GM13976 (cell line): Measurements from ENCODE around the gene MYLIP.

Experiments used
- DNase-seq: peaks from one replicate; pipeline ENCODE4 v3.0.0; 2012; ENCODE audit warnings: low spot score
- in situ Hi-C: fragments of 300-500 bp; cut with MboI; formaldehyde crosslinking; loops from one replicate; pipeline ENCODE4 v1.12.0; 2022; ENCODE audit warnings: low sequenced_read_pairs, mixed read lengths, inconsistent platforms; ENCODE audit not compliant: unreplicated experiment
- TF ChIP-seq, protein P1 (sequence below): IDR thresholded peaks from 2 replicates; pipeline ENCODE4 v1.5.1; 2012; ENCODE audit warnings: borderline replicate concordance, mild to moderate bottlenecking; ENCODE audit not compliant: insufficient read depth; ENCODE audit errors: extremely low read depth, missing control alignments, control extremely low read depth

Gene MYLIP

DNA sequence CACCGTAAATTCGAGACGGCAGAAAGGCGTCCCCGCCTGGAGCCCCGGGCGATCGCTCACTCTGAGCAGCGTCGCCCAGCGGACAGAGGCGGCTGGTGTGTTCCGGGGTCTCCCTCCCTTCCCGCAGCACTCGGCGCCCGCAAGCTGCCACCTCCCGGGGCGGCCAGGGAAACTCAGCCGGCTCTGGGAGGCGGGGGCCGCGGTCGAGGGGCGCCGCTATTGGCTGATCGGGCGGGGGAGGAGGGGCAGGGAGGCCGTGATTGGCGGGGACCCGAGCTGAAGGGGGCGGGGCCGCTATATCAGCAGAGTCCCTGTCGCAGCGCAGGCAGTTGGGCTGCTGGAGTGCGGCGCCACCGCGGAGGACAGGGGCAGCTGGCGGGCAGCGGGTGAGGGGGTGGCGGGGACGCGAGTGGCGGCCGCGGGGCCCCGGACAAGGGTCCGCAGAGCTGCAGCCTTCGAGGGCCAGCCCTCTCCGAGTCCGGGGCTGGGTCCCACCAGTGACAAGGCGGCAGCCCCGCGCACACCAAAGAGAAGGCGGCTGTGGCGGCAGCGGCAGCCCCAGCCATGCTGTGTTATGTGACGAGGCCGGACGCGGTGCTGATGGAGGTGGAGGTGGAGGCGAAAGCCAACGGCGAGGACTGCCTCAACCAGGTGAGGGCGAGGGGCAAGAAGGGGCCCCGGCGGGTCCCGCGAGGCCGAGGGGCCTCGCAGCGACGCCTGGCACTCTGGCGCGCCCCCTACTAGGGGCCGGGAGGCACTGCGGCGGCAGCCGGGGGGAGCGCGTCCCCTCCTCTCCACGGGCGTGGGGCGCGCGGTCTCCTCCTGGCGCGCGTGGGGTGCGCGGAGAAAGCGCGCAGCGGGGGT, at the start of gene MYLIP:
Gene MYLIP, plus strand, starts transcription at position 328 of the 864 bp plus-strand sequence. Its CDS starts 237 bp downstream, at position 565.
- TF ChIP-seq, protein P1, sequence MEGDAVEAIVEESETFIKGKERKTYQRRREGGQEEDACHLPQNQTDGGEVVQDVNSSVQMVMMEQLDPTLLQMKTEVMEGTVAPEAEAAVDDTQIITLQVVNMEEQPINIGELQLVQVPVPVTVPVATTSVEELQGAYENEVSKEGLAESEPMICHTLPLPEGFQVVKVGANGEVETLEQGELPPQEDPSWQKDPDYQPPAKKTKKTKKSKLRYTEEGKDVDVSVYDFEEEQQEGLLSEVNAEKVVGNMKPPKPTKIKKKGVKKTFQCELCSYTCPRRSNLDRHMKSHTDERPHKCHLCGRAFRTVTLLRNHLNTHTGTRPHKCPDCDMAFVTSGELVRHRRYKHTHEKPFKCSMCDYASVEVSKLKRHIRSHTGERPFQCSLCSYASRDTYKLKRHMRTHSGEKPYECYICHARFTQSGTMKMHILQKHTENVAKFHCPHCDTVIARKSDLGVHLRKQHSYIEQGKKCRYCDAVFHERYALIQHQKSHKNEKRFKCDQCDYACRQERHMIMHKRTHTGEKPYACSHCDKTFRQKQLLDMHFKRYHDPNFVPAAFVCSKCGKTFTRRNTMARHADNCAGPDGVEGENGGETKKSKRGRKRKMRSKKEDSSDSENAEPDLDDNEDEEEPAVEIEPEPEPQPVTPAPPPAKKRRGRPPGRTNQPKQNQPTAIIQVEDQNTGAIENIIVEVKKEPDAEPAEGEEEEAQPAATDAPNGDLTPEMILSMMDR = peak; percentile 75
- peak; percentile 98 for DNase-seq
- in situ Hi-C loops = no loop called here

DNA sequence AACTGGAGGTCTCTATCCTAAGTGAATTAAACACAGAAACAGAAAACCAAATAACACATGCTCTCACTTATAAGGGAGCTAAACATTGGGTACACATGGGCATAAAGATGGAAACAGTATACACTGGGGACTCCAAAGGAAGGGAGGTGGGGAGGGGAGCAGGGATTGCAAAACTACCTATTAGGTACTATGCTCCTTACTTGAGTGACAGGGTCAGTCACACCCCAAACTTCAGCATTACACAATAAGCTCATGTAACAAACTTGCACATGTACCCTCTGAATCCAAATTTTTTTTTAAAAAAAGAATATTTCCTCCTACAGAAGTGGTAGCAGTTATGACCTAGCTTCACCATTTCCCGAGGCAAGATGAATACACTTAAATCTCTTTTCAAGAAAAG, 49.5 kb upstream of the MYLIP start:
- in situ Hi-C loops = no loop called here
- no peak for DNase-seq
- TF ChIP-seq, protein P1 = no peak

DNA sequence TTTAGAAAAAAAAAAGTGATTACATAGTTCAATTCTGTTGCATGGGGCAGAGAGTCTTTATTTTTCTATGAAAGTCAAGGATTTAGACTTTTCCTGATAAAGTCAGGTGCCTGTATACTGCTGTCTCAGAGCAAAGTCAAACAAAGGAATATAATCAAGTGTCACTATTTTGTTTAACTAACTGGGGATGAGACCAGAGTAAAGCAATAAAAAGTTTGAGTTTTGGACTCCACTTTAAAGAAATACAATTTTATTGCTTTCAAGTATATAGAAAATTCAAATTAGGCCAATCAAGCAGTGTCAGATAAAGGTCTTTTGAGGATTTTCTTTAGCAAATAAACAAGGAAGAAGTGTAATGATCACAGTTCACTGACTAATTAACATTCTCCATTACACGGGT, 48.7 kb upstream of the MYLIP start:
- in situ Hi-C loops = no loop called here

DNA sequence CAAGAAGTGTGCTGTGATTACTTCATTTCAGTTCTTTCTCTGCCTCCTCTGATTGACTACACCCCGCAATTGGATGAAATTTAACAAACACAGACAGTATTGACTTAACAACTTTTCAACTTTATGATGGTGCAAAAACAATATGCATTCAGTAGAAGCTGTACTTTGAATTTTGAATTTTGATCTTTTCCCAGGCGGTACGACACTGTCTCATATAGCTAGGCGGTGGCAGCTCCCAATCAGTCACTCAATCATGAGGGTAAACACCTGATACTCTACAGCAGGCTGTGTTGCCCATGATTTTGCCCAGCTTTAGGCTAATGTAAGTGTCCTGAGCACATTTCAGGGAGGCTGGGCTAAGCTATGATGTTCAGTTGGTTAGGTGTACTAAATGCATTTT, 47.6 kb upstream of the MYLIP start:
- in situ Hi-C loops = no loop called here
- TF ChIP-seq, protein P1 = no peak

More for the DNA sequence above, 48.7 kb upstream of the MYLIP start:
- TF ChIP-seq, protein P1 = no peak
- no peak for DNase-seq

DNA sequence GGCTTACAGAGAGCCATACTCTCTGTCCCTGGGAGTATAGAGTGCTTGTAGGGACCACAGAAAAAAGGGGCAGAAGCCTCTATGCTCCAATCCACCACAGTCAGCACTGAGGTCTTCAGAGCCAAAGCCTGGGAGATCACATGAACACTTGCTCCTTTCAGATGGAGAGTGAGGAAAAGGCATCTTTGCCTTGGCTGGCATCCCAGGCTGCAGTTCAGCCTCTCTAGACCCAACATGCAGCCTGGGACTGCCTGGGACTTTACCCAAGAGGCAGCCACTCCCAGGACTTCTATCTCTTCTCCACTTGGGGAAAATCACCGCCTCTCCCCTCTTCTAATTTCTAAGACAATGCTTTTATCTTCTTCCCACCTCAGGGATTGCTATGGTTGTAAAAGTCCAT, 46.5 kb upstream of the MYLIP start:
- TF ChIP-seq, protein P1 = no peak
- DNase-seq = no peak
- in situ Hi-C loops = no loop called here

More for the DNA sequence above, 47.6 kb upstream of the MYLIP start:
- DNase-seq = no peak

DNA sequence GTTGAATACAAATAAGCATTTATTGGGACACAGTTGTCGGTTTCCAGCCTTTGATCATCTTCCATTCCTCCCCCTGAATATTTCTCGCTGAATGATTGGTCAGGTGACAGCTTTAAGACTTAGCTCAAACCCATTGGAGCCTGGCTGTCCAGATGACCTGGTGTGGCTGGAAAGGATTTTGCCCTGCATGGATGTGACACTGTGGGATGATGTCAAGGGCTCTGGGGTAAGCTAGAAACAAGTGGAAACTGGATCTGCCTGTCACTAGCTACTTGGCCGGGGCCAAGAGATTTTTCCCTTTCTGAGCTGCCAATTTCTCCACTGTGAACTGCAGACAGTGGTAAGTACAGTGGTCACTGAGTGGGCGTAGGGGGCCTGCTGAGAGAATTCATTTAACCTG, 41.9 kb upstream of the MYLIP start:
- DNase-seq = no peak
- in situ Hi-C loops = no loop called here
- TF ChIP-seq, protein P1 = no peak

DNA sequence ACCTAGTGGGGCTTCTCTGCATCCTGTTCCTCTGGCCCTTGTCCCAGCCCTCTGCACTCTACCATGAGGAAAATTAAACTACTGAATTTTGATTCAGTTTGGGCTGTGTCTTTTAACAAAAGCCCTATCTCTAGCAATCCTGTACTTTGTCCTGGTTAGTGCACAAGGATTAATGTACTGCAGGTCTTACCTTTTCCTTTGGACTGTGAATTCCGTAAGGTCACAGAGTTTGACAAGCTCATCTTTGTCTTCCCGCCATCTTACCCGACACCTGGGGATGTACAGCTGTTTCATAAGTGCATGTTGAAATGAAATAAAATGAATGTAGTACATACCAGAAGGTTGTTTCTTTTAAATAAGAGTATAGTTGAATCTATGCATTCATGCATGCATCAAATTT, 41.5 kb upstream of the MYLIP start:
- DNase-seq = no peak
- in situ Hi-C loops = no loop called here
- TF ChIP-seq, protein P1 = no peak
